K562 (cell line): Measurements from ENCODE around the gene PDCD6IP. TPM values are rescaled to one million over a fixed set of nuclear protein-coding genes. Genes with fewer than 3 reads are reported as not detected.

Source experiments
- CEBPB ChIP-seq: fragments of 450-650 bp; IDR thresholded peaks from 2 replicates; pipeline ENCODE4 v1.6.1; 2016; ENCODE audit warnings: missing genetic modification characterization, missing compliant biosample characterization
- ETS1 ChIP-seq: conservative IDR thresholded peaks from 2 replicates; pipeline ENCODE4 v1.6.1; 2011; ENCODE audit warnings: low read depth, mild to moderate bottlenecking, low read length; ENCODE audit not compliant: control insufficient read depth
- FOXK2 ChIP-seq, 2 experiments: fragments of 450-650 bp; IDR thresholded peaks in 1 of 2; conservative IDR thresholded peaks in 1 of 2; 2 replicates each; pipeline ENCODE4 v1.6.1; 2016; ENCODE audit warnings: low read depth in 2 of 2, mild to moderate bottlenecking in 1 of 2
- HIVEP1 ChIP-seq: fragments of 250-450 bp; sonication (Bioruptor Pico); IDR thresholded peaks from 2 replicates; pipeline ENCODE4 v1.4.0; 2020; ENCODE audit warnings: mild to moderate bottlenecking
- HMBOX1 ChIP-seq: sonication (generic); IDR thresholded peaks from 2 replicates; pipeline ENCODE4 v1.6.1; 2016
- IFI16 ChIP-seq: fragments of 250-450 bp; sonication (Bioruptor Pico); IDR thresholded peaks from 2 replicates; pipeline ENCODE4 v2.1.2; 2022; ENCODE audit warnings: mild to moderate bottlenecking, inconsistent platforms
- KDM4B ChIP-seq, 2 experiments: fragments of 450-650 bp in 1 of 2; sonication (generic) in 1 of 2; IDR thresholded peaks; 2 replicates each; pipeline ENCODE4 v1.6.1; 2016 to 2017; ENCODE audit warnings: borderline replicate concordance in 2 of 2, antibody characterized with exemption in 1 of 2, low read depth in 1 of 2, mild to moderate bottlenecking in 1 of 2
- MAFK ChIP-seq: IDR thresholded peaks from 2 replicates; pipeline ENCODE4 v1.6.1; 2011; ENCODE audit warnings: low read length, improper control_type of control experiment
- NFATC3 ChIP-seq: fragments of 450-650 bp; IDR thresholded peaks from 2 replicates; pipeline ENCODE4 v1.6.1; 2017; ENCODE audit warnings: mild to moderate bottlenecking
- PHF20 ChIP-seq: fragments of 450-650 bp; IDR thresholded peaks from 2 replicates; pipeline ENCODE4 v1.6.1; 2018; ENCODE audit not compliant: partially characterized antibody
- PHTF2 ChIP-seq: fragments of 250-450 bp; sonication (Bioruptor Pico); IDR thresholded peaks from 2 replicates; pipeline ENCODE4 v1.5.0; 2021; ENCODE audit warnings: mild to moderate bottlenecking
- PRDM10 ChIP-seq: fragments of 450-650 bp; IDR thresholded peaks from 2 replicates; pipeline ENCODE4 v1.6.1; 2018; ENCODE audit not compliant: partially characterized antibody
- RCOR1 ChIP-seq, 2 experiments: IDR thresholded peaks; 2 replicates each; pipeline ENCODE4 v1.6.1; 2012; ENCODE audit warnings: low read depth in 2 of 2, low read length in 2 of 2, borderline replicate concordance in 1 of 2, improper control_type of control experiment in 1 of 2
- RHOXF2B ChIP-seq: fragments of 250-450 bp; sonication (Bioruptor Pico); conservative IDR thresholded peaks from 2 replicates; pipeline ENCODE4 v1.5.1; 2021
- SMARCE1 ChIP-seq: fragments of 450-650 bp; IDR thresholded peaks from 2 replicates; pipeline ENCODE4 v1.7.1; 2016; ENCODE audit warnings: mild to moderate bottlenecking
- SPI1 ChIP-seq: IDR thresholded peaks from 2 replicates; pipeline ENCODE4 v1.6.1; 2011; ENCODE audit warnings: low read depth, low read length, control low read depth, borderline replicate concordance
- STAT6 ChIP-seq: sonication (generic); formaldehyde crosslinking; IDR thresholded peaks from 2 replicates; pipeline ENCODE4 v1.8.1; 2023; ENCODE audit warnings: mild to moderate bottlenecking, missing genetic modification reagents
- TARDBP ChIP-seq: fragments of 450-650 bp; IDR thresholded peaks from 2 replicates; pipeline ENCODE4 v1.6.1; 2016
- ZFP36 ChIP-seq: fragments of 150-350 bp; IDR thresholded peaks from 2 replicates; pipeline ENCODE4 v1.6.1; 2018; ENCODE audit warnings: low read length, low read depth; ENCODE audit not compliant: partially characterized antibody
- ZNF24 ChIP-seq: fragments of 450-650 bp; IDR thresholded peaks from 2 replicates; pipeline ENCODE4 v1.6.1; 2016
- ZNF311 ChIP-seq: fragments of 250-450 bp; sonication (Bioruptor Pico); IDR thresholded peaks from 2 replicates; pipeline ENCODE4 v1.4.0; 2020; ENCODE audit warnings: mild to moderate bottlenecking, moderate library complexity
- polyA plus RNA-seq, 8 experiments: library from polyadenylated mRNA; depleted of rRNA in 4 of 8; stranded (reverse) in 5 of 8; unstranded in 3 of 8; fragments of >200 nt; fragmentation: Nextera tagmentation in 2 of 8; fragmentation: Illumina TruSeq in 1 of 8; extraction: Ambion mirVana in 2 of 8; extraction: Trizol in 1 of 8; gene quantifications; 2 replicates each; pipeline versions ENCODE4 v1.2.1 to v1.2.3, GENCODE V29; 2011 to 2014; ENCODE audit warnings: inconsistent platforms in 1 of 8, missing spikeins in 1 of 8
- total RNA-seq, 7 experiments: library from RNA; depleted of rRNA in 6 of 7; stranded (reverse); fragments of >200 nt in 6 of 7; fragmentation: Illumina TruSeq in 2 of 7; extraction: Trizol in 2 of 7; gene quantifications; 2 replicates each; pipeline versions ENCODE4 v1.2.1 to v1.2.3, GENCODE V29; 2011 to 2021; ENCODE audit warnings: low replicate concordance in 1 of 7

The PDCD6IP gene
- total and polyA plus RNA-seq, 9 of the 15 experiments (the other 6 are each of a cell fraction or from before 2014, with no cell fraction given) = 40.2 to 302 (median 122) TPM

- TF ChIP-seq PRDM10 = no peak
- TF ChIP-seq HIVEP1 (CRISPR knock-in tag) = no peak
- no peak for TF ChIP-seq MAFK
- TF ChIP-seq KDM4B (IDR thresholded peaks at IDR 0.05; ENCODE audit: borderline replicate concordance in 2 of 2, low read depth in 1 of 2) = no peak
- TF ChIP-seq NFATC3 = 0 out of 2 replicates have a peak, but pooled peaks have one; percentile 18
- no peak for TF ChIP-seq ZFP36
- peak; percentile 99 for TF ChIP-seq SMARCE1
- TF ChIP-seq FOXK2 (conservative IDR thresholded peaks at IDR 0.05 in 1 of 2, IDR thresholded peaks at IDR 0.05 in 1 of 2; ENCODE audit: low read depth in 2 of 2) = peak; percentile 25 to 71; a peak in 2 of 4 replicates
- TF ChIP-seq TARDBP = peak; percentile 31; the same call in 1 of the 2 replicates
- TF ChIP-seq ZNF311 (CRISPR knock-in tag) = no peak
- no peak for TF ChIP-seq SPI1
- 0 out of 2 replicates have a peak, but pooled peaks have one; percentile 41 for TF ChIP-seq RHOXF2B (CRISPR knock-in tag)
- TF ChIP-seq ETS1 = no peak
- 0 out of 2 replicates have a peak, but pooled peaks have one; percentile 19 for TF ChIP-seq CEBPB (tag)
- no peak for TF ChIP-seq STAT6
- TF ChIP-seq ZNF24 = no peak
- TF ChIP-seq RCOR1 (IDR thresholded peaks at IDR 0.05; ENCODE audit: borderline replicate concordance in 1 of 2, low read depth in 2 of 2, low read length in 2 of 2) = peak in 1 of 2 experiments; percentile 81; a peak in 2 of 4 replicates
- peak; percentile 67; the same call in 1 of the 2 replicates for TF ChIP-seq HMBOX1
- TF ChIP-seq IFI16 = no peak
- TF ChIP-seq PHF20 = no peak
- TF ChIP-seq PHTF2 (CRISPR knock-in tag) = no peak
Measured at GRCh38 chr3:33911525-33912322, 113.3 kb downstream of the PDCD6IP start (continued).
